ENCODE results near the gene TJAP1. TPM values are rescaled to one million over a fixed set of nuclear protein-coding genes. Genes with fewer than 3 reads are reported as not detected.

Gene TJAP1
- polyA plus RNA-seq, 1 donor (not counting 4 experiments of a cell fraction or from before 2014, with no cell fraction given) = 23.3 TPM

- TF ChIP-seq CTCF (optimal IDR thresholded peaks at IDR 0.05 in 1 of 3, IDR thresholded peaks at IDR 0.05 in 1 of 3, conservative IDR thresholded peaks at IDR 0.05 in 1 of 3; ENCODE audit: extremely low read depth in 1 of 3, insufficient read depth in 2 of 3, low read length in 3 of 3) = no peak
- no peaks in the 10 kb centered on the region for H3K9me3 ChIP-seq (ENCODE audit: control insufficient read depth, low read depth, low read length)
- H4K20me1 ChIP-seq (ENCODE audit: control insufficient read depth, extremely low read depth, insufficient read depth, low read length) = no peaks in the 10 kb centered on the region
- no peak overlapping the region for H3K9ac ChIP-seq (ENCODE audit: control insufficient read depth, extremely low read depth, insufficient read depth, low read length)
- no peaks in the 10 kb centered on the region for H3K27me3 ChIP-seq (ENCODE audit: control insufficient read depth, extremely low read depth, insufficient read depth, low read length)
- peaks cover 48% of the 10 kb centered on the region for H3K4me1 ChIP-seq (ENCODE audit: control insufficient read depth, extremely low read depth, insufficient read depth, low read length)
- dilution Hi-C loops (cut with MboI; ENCODE audit: extremely low pct_ligation_motif_present, low sequenced_read_pairs) = no loop called here
- no peak overlapping the region for H2AFZ ChIP-seq (ENCODE audit: control insufficient read depth, low read length)
- H3K27ac ChIP-seq (ENCODE audit: control insufficient read depth, insufficient read depth, low read length) = no peak overlapping the region
- no peak for DNase-seq (ENCODE audit: low read depth, low spot score)
- no peak overlapping the region for H3K4me2 ChIP-seq (ENCODE audit: control insufficient read depth, extremely low read depth, insufficient read depth, low read depth, low read length)
- H3K9me1 ChIP-seq (ENCODE audit: control insufficient read depth, extremely low read depth, insufficient read depth, low read length) = peaks cover 2% of the 10 kb centered on the region
- no peak for FAIRE-seq
- peaks cover 26% of the 10 kb centered on the region for H3K79me2 ChIP-seq (ENCODE audit: control insufficient read depth, insufficient read depth, low read length)
- H3K36me3 ChIP-seq (ENCODE audit: control insufficient read depth in 2 of 2, extremely low read depth in 1 of 2, insufficient read depth in 2 of 2, low read length in 2 of 2) = peaks cover 0 to 24% of the 10 kb centered on the region in 2 experiments
- no peak overlapping the region for H3K4me3 ChIP-seq (ENCODE audit: control insufficient read depth in 2 of 3, extremely low read depth in 1 of 3, insufficient read depth in 2 of 3, low read depth in 1 of 3, low read length in 3 of 3)
Observed at GRCh38 chr6:43490523-43490939, 13.2 kb downstream of the TJAP1 start.

GRCh38 chr6:43491750-43492661 lies 14.6 kb downstream of the TJAP1 start:
- Histone ChIP-seq H3K9me3 (ENCODE audit: control insufficient read depth, low read depth, low read length) (no peaks in the 10 kb centered on the region), H3K4me1 (ENCODE audit: control insufficient read depth, extremely low read depth, insufficient read depth, low read length) (peaks cover 58% of the 10 kb centered on the region), H3K9ac (ENCODE audit: control insufficient read depth, extremely low read depth, insufficient read depth, low read length) (peak overlapping the region; percentile 10), H3K79me2 (ENCODE audit: control insufficient read depth, insufficient read depth, low read length) (peaks cover 20% of the 10 kb centered on the region), H2AFZ (ENCODE audit: control insufficient read depth, low read length) (no peak overlapping the region), H3K36me3 (ENCODE audit: control insufficient read depth in 2 of 2, extremely low read depth in 1 of 2, insufficient read depth in 2 of 2, low read length in 2 of 2) (peaks cover 0 to 21% of the 10 kb centered on the region in 2 experiments), H3K27ac (ENCODE audit: control insufficient read depth, insufficient read depth, low read length) (peak overlapping the region; percentile 54), H3K4me2 (ENCODE audit: control insufficient read depth, extremely low read depth, insufficient read depth, low read depth, low read length) (peak overlapping the region; percentile 69), H3K9me1 (ENCODE audit: control insufficient read depth, extremely low read depth, insufficient read depth, low read length) (peaks cover 2% of the 10 kb centered on the region), H3K4me3 (ENCODE audit: control insufficient read depth in 2 of 3, extremely low read depth in 1 of 3, insufficient read depth in 2 of 3, low read depth in 1 of 3, low read length in 3 of 3) (peak overlapping the region in 1 of 3 experiments; percentile 22), H3K27me3 (ENCODE audit: control insufficient read depth, extremely low read depth, insufficient read depth, low read length) (no peaks in the 10 kb centered on the region), H4K20me1 (ENCODE audit: control insufficient read depth, extremely low read depth, insufficient read depth, low read length) (no peaks in the 10 kb centered on the region)
- DNase-seq (ENCODE audit: low read depth, low spot score) = no peak
- peak; percentile 48 for FAIRE-seq
- TF ChIP-seq CTCF (optimal IDR thresholded peaks at IDR 0.05 in 1 of 3, IDR thresholded peaks at IDR 0.05 in 1 of 3, conservative IDR thresholded peaks at IDR 0.05 in 1 of 3; ENCODE audit: extremely low read depth in 1 of 3, insufficient read depth in 2 of 3, low read length in 3 of 3) = no peak
- no peak for TF ChIP-seq EZH2 (IDR thresholded peaks at IDR 0.05; ENCODE audit: low read length)
- dilution Hi-C loops (cut with MboI; ENCODE audit: extremely low pct_ligation_motif_present, low sequenced_read_pairs) = no loop called here

Data from keratinocyte (primary cell).